GM12878 (cell line): ENCODE results near the gene TLL1.

ENCODE experiments used
- EP300 ChIP-seq, 2 experiments: fragments of 150-350 bp in 1 of 2; IDR thresholded peaks; 2 replicates each; pipeline ENCODE4 v1.6.1; 2011 to 2012; ENCODE audit warnings: low read depth in 2 of 2, low read length in 2 of 2, borderline replicate concordance in 1 of 2, improper control_type of control experiment in 1 of 2, inconsistent platforms in 1 of 2; ENCODE audit not compliant: control insufficient read depth in 1 of 2
- JUND ChIP-seq: IDR thresholded peaks from 2 replicates; pipeline ENCODE4 v1.6.1; 2012; ENCODE audit warnings: low read depth, mild to moderate bottlenecking, low read length, improper control_type of control experiment, moderate library complexity
- NRF1 ChIP-seq: conservative IDR thresholded peaks from 2 replicates; pipeline ENCODE4 v1.6.1; 2011; ENCODE audit warnings: mild to moderate bottlenecking, low read depth, low read length, improper control_type of control experiment
- POLR2A ChIP-seq: IDR thresholded peaks from 2 replicates; pipeline ENCODE4 v1.6.1; 2011; ENCODE audit warnings: low read depth, mild to moderate bottlenecking, low read length
- ZNF274 ChIP-seq: IDR thresholded peaks from one replicate; pipeline ENCODE4 v1.8.0; 2011; ENCODE audit not compliant: insufficient read length, insufficient read depth
- TF ChIP-seq, protein P1 (sequence below), 3 experiments: IDR thresholded peaks in 2 of 3; conservative IDR thresholded peaks in 1 of 3; 2 replicates each; pipeline ENCODE4 v1.5.1; 2011; ENCODE audit warnings: low read depth in 3 of 3, low read length in 3 of 3, mild to moderate bottlenecking in 3 of 3, control low read depth in 2 of 3, moderate library complexity in 2 of 3, inconsistent platforms in 1 of 3, mixed read lengths in 1 of 3; ENCODE audit not compliant: control insufficient read depth in 2 of 3, insufficient read depth in 1 of 3; ENCODE audit errors: extremely low read depth in 1 of 3
- TF ChIP-seq, protein P2 (sequence below): IDR thresholded peaks from 2 replicates; pipeline ENCODE4 v1.6.1; 2012; ENCODE audit warnings: mild to moderate bottlenecking, low read depth, low read length

DNA sequence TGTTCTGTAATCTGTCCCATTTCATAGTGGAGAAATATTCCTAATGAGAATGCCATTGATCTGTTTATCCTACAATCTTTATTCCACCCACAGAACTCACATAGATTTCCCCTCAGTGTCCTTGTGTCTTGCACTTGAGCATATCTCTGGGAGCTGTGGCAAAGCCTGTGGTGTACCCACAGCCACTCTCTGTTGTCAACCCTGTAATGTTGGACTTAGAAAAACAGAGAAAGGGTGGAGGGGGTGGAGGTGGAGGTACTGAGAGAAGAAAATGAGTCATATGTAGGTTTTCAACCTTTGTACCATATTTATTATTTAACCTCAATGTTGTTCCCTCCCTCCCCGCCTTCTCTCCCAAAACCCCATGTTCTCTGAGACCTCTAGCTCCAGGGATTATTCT is 46.9 kb upstream of the TLL1 start:
- TF ChIP-seq, protein P1, sequence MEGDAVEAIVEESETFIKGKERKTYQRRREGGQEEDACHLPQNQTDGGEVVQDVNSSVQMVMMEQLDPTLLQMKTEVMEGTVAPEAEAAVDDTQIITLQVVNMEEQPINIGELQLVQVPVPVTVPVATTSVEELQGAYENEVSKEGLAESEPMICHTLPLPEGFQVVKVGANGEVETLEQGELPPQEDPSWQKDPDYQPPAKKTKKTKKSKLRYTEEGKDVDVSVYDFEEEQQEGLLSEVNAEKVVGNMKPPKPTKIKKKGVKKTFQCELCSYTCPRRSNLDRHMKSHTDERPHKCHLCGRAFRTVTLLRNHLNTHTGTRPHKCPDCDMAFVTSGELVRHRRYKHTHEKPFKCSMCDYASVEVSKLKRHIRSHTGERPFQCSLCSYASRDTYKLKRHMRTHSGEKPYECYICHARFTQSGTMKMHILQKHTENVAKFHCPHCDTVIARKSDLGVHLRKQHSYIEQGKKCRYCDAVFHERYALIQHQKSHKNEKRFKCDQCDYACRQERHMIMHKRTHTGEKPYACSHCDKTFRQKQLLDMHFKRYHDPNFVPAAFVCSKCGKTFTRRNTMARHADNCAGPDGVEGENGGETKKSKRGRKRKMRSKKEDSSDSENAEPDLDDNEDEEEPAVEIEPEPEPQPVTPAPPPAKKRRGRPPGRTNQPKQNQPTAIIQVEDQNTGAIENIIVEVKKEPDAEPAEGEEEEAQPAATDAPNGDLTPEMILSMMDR (IDR thresholded peaks at IDR 0.05 in 2 of 3, conservative IDR thresholded peaks at IDR 0.05 in 1 of 3; ENCODE audit: control insufficient read depth in 2 of 3, extremely low read depth in 1 of 3, insufficient read depth in 1 of 3, low read depth in 3 of 3, low read length in 3 of 3): no peak
- TF ChIP-seq, protein P2, sequence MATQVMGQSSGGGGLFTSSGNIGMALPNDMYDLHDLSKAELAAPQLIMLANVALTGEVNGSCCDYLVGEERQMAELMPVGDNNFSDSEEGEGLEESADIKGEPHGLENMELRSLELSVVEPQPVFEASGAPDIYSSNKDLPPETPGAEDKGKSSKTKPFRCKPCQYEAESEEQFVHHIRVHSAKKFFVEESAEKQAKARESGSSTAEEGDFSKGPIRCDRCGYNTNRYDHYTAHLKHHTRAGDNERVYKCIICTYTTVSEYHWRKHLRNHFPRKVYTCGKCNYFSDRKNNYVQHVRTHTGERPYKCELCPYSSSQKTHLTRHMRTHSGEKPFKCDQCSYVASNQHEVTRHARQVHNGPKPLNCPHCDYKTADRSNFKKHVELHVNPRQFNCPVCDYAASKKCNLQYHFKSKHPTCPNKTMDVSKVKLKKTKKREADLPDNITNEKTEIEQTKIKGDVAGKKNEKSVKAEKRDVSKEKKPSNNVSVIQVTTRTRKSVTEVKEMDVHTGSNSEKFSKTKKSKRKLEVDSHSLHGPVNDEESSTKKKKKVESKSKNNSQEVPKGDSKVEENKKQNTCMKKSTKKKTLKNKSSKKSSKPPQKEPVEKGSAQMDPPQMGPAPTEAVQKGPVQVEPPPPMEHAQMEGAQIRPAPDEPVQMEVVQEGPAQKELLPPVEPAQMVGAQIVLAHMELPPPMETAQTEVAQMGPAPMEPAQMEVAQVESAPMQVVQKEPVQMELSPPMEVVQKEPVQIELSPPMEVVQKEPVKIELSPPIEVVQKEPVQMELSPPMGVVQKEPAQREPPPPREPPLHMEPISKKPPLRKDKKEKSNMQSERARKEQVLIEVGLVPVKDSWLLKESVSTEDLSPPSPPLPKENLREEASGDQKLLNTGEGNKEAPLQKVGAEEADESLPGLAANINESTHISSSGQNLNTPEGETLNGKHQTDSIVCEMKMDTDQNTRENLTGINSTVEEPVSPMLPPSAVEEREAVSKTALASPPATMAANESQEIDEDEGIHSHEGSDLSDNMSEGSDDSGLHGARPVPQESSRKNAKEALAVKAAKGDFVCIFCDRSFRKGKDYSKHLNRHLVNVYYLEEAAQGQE: no peak
- TF ChIP-seq POLR2A: no peak
- no peak for TF ChIP-seq EP300 (IDR thresholded peaks at IDR 0.05; ENCODE audit: borderline replicate concordance in 1 of 2, control insufficient read depth in 1 of 2, low read depth in 2 of 2, low read length in 2 of 2)
- TF ChIP-seq NRF1: no peak
- no peak for TF ChIP-seq JUND
- no peak for TF ChIP-seq ZNF274
